DOHH2 (cell line): ENCODE measurements around the gene HSF5.

Experiments used
- H3F3A ChIP-seq: fragments of 200-600 bp; sonication (generic), shearing (Covaris generic); 2 replicates; pipeline ENCODE4 v1.6.0; 2016; ENCODE audit warnings: antibody characterized with exemption, mild to moderate bottlenecking; ENCODE audit not compliant: control insufficient read depth, insufficient read depth
- H3K27ac ChIP-seq: fragments of 200-600 bp; sonication (generic); 2 replicates; pipeline ENCODE4 v1.5.1; 2014; ENCODE audit warnings: low read depth, mild to moderate bottlenecking, low read length, moderate library complexity
- H3K27me3 ChIP-seq: fragments of 200-600 bp; sonication (generic); 2 replicates; pipeline ENCODE4 v1.6.1; 2014; ENCODE audit warnings: mild to moderate bottlenecking, low read length, mixed read lengths; ENCODE audit not compliant: control insufficient read depth
- H3K36me3 ChIP-seq: fragments of 200-600 bp; sonication (generic); 2 replicates; pipeline ENCODE4 v1.6.1; 2014; ENCODE audit warnings: mild to moderate bottlenecking, low read length, moderate library complexity, mixed read lengths; ENCODE audit not compliant: control insufficient read depth
- H3K4me1 ChIP-seq: fragments of 200-600 bp; sonication (generic); 2 replicates; pipeline ENCODE4 v1.6.1; 2014; ENCODE audit warnings: mild to moderate bottlenecking, low read length, mixed read lengths; ENCODE audit not compliant: control insufficient read depth
- H3K4me2 ChIP-seq: fragments of 200-600 bp; sonication (generic); 2 replicates; pipeline ENCODE4 v1.6.0; 2014; ENCODE audit warnings: mild to moderate bottlenecking, low read length, moderate library complexity
- H3K4me3 ChIP-seq: fragments of 200-600 bp; sonication (generic); 2 replicates; pipeline ENCODE4 v1.5.1; 2014; ENCODE audit warnings: mild to moderate bottlenecking, low read length, mixed read lengths
- H3K79me2 ChIP-seq: fragments of 200-600 bp; sonication (generic); 2 replicates; pipeline ENCODE4 v1.6.1; 2014; ENCODE audit warnings: mild to moderate bottlenecking, low read length, mixed read lengths; ENCODE audit not compliant: control insufficient read depth
- H3K9me2 ChIP-seq: fragments of 200-600 bp; sonication (generic); replicated peaks from 2 replicates; pipeline ENCODE4 v1.6.1; 2014; ENCODE audit warnings: mild to moderate bottlenecking, low read length, mixed read lengths; ENCODE audit not compliant: control insufficient read depth
- H3K9me3 ChIP-seq: fragments of 200-600 bp; sonication (generic); 2 replicates; pipeline ENCODE4 v1.6.1; 2014; ENCODE audit warnings: antibody characterized with exemption, low read length, mixed read lengths; ENCODE audit not compliant: control insufficient read depth, insufficient read depth
- H4K20me1 ChIP-seq: fragments of 200-600 bp; sonication (generic); 2 replicates; pipeline ENCODE4 v1.6.0; 2014; ENCODE audit warnings: low read depth, mild to moderate bottlenecking, antibody characterized with exemption, low read length, moderate library complexity; ENCODE audit not compliant: control insufficient read depth, insufficient read depth
- CTCF ChIP-seq: fragments of 200-600 bp; sonication (generic); IDR thresholded peaks from one replicate; pipeline ENCODE4 v1.5.1; 2014; ENCODE audit warnings: antibody characterized with exemption, mild to moderate bottlenecking, low read depth, low read length; ENCODE audit not compliant: poor library complexity, severe bottlenecking
- EZH2phosphoT487 ChIP-seq: fragments of 200-600 bp; sonication (generic); IDR thresholded peaks from 2 replicates; pipeline ENCODE4 v1.6.1; 2017; ENCODE audit warnings: borderline replicate concordance, mild to moderate bottlenecking, antibody characterized with exemption, low read length, moderate library complexity, mixed read lengths

HSF5 gene

GRCh38 chr17:58379511-58379824 is 108.7 kb downstream of the HSF5 start:
- Histone ChIP-seq H3K36me3 (no peaks in the 10 kb centered on the region), H3K9me2 (no peaks in the 10 kb centered on the region), H3K79me2 (no peaks in the 10 kb centered on the region), H3F3A (no peaks in the 10 kb centered on the region), H4K20me1 (no peaks in the 10 kb centered on the region), H3K27me3 (0 out of 2 replicates have a peak, but pooled peaks cover 3% of the 10 kb centered on the region), H3K27ac (no peak overlapping the region), H3K9me3 (no peaks in the 10 kb centered on the region), H3K4me3 (no peak overlapping the region), H3K4me1 (peaks cover 10% of the 10 kb centered on the region), H3K4me2 (no peak overlapping the region)
- TF ChIP-seq EZH2phosphoT487, result no peak
- TF ChIP-seq CTCF, result no peak

GRCh38 chr17:58378733-58379510 is 109.3 kb downstream of the HSF5 start:
- H3K9me2 ChIP-seq, result no peaks in the 10 kb centered on the region
- TF ChIP-seq EZH2phosphoT487 (no peak), CTCF (no peak)
- H3K79me2 ChIP-seq, result no peaks in the 10 kb centered on the region
- H3K9me3 ChIP-seq, result no peaks in the 10 kb centered on the region
- H3K36me3 ChIP-seq, result no peaks in the 10 kb centered on the region
- no peak overlapping the region for H3K27ac ChIP-seq
- H3K27me3 ChIP-seq, result 0 out of 2 replicates have a peak, but pooled peaks cover 3% of the 10 kb centered on the region
- H4K20me1 ChIP-seq, result no peaks in the 10 kb centered on the region
- H3K4me3 ChIP-seq, result no peak overlapping the region
- H3K4me1 ChIP-seq, result peaks cover 10% of the 10 kb centered on the region
- H3K4me2 ChIP-seq, result no peak overlapping the region
- H3F3A ChIP-seq, result no peaks in the 10 kb centered on the region

GRCh38 chr17:58377661-58378060 is 110.5 kb downstream of the HSF5 start:
- no peak overlapping the region for H3K4me2 ChIP-seq
- 0 out of 2 replicates have a peak, but pooled peaks cover 3% of the 10 kb centered on the region for H3K27me3 ChIP-seq

More at GRCh38 chr17:58377661-58378060, 110.5 kb downstream of the HSF5 start:
- H4K20me1 ChIP-seq, result no peaks in the 10 kb centered on the region
- H3K9me2 ChIP-seq, result no peaks in the 10 kb centered on the region
- no peaks in the 10 kb centered on the region for H3K79me2 ChIP-seq
- no peaks in the 10 kb centered on the region for H3F3A ChIP-seq
- H3K9me3 ChIP-seq, result no peaks in the 10 kb centered on the region
- no peak overlapping the region for H3K27ac ChIP-seq
- H3K4me1 ChIP-seq, result peaks cover 8% of the 10 kb centered on the region
- H3K36me3 ChIP-seq, result no peaks in the 10 kb centered on the region
- TF ChIP-seq CTCF (no peak), EZH2phosphoT487 (no peak)
- no peak overlapping the region for H3K4me3 ChIP-seq
